NCI-H2081 treated with DMSO at 0.1 percent for 48 hours (cell line): ENCODE measurements around the gene ACADSB.

Experiments used
- DNase-seq: peaks from one replicate; lab custom pipeline; 2025; lab: John Stamatoyannopoulos, UW

The ACADSB gene

GRCh38 chr10:123042708-123043408 lies 34.1 kb downstream of the ACADSB start:
- no peak for DNase-seq

GRCh38 chr10:123043409-123043925 lies 34.7 kb downstream of the ACADSB start:
- no peak for DNase-seq

- DNase-seq = no peak
Observed at GRCh38 chr10:123044391-123044790, 35.6 kb downstream of the ACADSB start.

GRCh38 chr10:123045961-123046731 lies 37.3 kb downstream of the ACADSB start:
- no peak for DNase-seq

GRCh38 chr10:123057968-123058367 lies 49.2 kb downstream of the ACADSB start:
- DNase-seq = no peak

- DNase-seq = no peak
Observed at GRCh38 chr10:123061865-123062264, 53.1 kb downstream of the ACADSB start.

- no peak for DNase-seq
Observed at GRCh38 chr10:123062726-123063125, 53.9 kb downstream of the ACADSB start.

GRCh38 chr10:123068087-123068853 lies 59.5 kb downstream of the ACADSB start:
- no peak for DNase-seq

- no peak for DNase-seq
Observed at GRCh38 chr10:123069246-123069986, 60.6 kb downstream of the ACADSB start.

- no peak for DNase-seq
Observed at GRCh38 chr10:123073187-123073586, 64.4 kb downstream of the ACADSB start.

GRCh38 chr10:123074215-123074614 lies 65.4 kb downstream of the ACADSB start:
- no peak for DNase-seq

- no peak for DNase-seq
Observed at GRCh38 chr10:123081896-123082295, 73.1 kb downstream of the ACADSB start.

- no peak for DNase-seq
Observed at GRCh38 chr10:123083811-123084210, 75.0 kb downstream of the ACADSB start.

- DNase-seq = no peak
Observed at GRCh38 chr10:123086281-123086680, 77.5 kb downstream of the ACADSB start.

GRCh38 chr10:123087348-123087747 lies 78.5 kb downstream of the ACADSB start:
- DNase-seq = no peak

GRCh38 chr10:123087786-123088185 lies 79.0 kb downstream of the ACADSB start:
- no peak for DNase-seq

GRCh38 chr10:123092635-123093414 lies 84.0 kb downstream of the ACADSB start:
- no peak for DNase-seq

GRCh38 chr10:123093489-123093888 lies 84.7 kb downstream of the ACADSB start:
- DNase-seq = no peak

GRCh38 chr10:123096452-123096851 lies 87.6 kb downstream of the ACADSB start:
- no peak for DNase-seq

GRCh38 chr10:123097039-123097438 lies 88.2 kb downstream of the ACADSB start:
- DNase-seq = no peak
